Kidney capillary endothelial cell (primary cell): ENCODE measurements around the gene AK1.

ENCODE experiments used
- DNase-seq: peaks from one replicate; pipeline ENCODE4 v3.0.0-alpha.2; 2018; ENCODE audit warnings: low spot score

AK1 gene

DNA sequence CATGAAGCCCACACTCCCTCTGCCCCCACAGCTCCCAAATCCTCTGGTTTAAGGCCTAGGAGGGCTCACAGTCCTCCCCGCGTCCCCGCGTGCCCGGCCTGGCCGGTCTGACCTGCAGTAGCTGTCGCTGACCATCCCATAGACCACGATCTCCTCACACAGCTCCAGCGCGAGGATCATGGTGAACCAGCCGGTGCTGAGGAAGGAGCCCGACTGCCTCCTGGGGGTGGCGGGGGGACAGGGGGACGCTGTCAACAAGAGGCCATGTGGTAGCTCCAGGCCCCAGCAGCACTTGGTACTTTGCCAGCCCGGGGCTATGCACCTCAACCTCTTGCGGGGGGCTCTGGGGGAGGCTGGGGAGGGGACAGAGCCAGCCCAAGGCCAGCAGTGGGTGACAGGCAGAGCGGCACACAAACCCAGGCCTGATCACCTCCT is 32.4 kb upstream of the AK1 start:
- no peak for DNase-seq

DNA sequence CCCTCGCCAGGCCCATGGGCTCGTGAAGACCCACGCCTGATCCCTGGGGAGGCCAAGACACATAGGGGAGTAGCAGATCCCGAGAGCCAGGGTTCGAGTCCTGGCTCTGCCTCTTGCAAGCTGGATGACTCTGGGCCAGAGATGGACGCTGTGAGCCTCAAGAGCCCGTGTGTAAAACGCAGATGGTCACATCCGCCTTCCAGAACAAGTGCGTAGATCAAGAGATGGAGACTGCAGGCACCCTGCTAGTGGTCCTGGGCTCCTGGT is 31.1 kb upstream of the AK1 start:
- DNase-seq = no peak

DNA sequence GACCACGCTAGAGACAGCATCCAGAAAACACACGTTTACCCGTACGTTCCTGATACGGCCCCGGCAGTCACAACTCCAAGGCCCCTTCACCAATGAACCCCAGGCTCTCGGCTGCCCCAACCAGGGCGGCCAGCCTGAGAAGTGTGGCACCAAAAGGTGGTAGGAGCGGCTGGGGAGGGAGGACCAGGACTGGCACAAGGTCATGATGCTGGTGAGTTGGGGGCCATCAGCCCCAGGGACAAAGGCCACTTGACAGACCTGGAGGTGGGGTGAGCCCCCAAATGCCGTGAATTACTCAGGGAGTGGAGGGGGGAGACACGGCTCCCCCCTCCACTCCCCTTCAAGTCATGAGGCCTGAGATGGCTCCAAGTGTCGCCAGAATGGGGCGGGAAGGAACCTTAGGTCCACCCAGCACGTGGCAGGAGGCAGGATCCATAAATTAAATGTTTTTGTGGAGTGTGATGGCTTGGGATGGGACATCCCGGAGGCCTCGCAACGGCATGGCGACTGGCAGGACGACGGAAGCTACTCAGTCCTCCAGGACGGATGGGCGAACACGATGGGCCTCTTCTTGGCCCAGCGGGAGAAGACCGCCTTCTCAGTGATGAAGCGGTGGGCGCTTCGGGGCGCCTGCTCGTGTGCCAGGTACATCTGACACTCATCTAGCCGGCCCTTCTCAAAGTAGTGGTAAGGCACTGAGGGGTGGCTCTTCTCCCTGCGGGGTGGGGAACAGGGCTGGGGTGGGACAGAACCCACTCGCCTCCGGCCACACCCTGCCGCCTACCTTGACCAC is 30.6 kb upstream of the AK1 start:
- DNase-seq = no peak

DNA sequence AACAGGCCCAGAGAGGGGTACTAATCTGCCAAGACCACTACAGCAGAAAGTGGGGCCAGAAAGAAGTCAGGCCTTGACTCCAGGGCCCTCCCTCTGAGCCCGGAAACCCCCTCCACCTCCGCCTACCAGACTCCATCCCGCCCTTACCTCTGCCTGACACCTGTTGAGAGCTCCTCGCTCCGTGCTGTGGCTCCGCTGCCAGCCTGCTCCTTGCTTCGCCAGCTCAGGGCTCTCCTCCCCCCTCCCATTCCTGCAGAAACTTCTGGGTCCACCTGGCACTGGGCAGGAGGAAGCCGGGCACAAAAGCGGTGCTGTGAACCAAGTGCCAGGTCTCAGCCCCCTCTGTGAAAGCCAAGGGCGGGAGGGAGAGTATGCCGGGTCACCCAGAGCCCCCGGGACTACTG is 28.3 kb upstream of the AK1 start:
- DNase-seq = no peak

DNA sequence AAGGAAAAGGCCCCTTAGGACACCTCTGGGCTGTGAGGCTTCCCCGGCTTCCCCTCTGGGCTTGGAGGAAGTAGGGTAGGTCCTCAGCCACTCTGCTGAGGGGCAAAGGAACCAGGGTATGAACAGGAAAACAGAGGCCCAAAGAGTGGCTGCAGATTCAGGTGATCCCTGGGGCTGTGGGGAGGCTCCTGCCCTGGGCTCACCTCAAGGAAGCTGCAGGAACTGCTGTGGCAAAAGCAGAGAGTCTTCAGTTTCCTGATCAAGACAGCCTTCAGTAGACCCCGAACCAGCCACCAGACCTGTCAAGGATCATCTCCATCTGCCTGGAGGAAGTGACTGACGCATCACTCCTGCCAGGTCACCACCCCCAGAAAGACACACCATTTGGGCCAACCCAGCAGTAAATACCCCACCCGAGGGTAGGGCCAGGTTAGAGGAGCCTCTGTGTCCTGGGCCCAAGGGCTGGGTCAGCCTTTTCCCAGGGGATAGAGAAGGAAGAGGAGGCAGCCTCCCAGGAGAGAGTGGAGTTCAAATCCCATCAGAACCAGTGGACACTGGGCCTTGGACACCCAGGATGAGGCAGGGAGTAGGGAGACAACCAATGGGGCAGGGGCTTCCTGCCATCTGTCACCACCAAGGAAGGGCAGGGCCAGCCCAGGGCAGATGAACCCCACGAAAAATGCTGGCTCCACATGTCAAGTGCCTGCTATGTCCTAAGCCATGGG is 27.7 kb upstream of the AK1 start:
- DNase-seq = no peak

DNA sequence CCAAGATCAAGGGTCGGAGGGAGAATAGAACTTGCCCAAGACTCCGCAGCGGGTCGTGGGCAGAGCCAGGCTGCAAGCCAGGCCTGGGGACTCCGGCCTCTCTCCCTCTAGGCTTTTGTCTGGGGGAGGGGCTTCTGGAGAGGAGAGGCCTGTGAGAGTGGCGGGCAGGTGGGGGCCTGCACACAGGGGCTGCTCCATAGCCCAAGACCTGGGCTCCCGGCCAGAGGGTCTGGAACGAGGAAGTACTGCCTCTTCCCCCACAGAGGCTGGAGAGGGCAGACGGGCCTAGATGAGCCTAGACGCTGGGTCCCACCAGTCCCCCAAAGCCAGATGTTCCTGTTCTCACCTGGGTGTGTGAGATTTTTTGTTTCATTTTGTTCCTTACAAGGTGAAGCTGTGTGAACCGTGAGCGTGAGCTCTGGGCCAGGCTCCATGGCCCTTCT is 27.1 kb upstream of the AK1 start:
- no peak for DNase-seq

DNA sequence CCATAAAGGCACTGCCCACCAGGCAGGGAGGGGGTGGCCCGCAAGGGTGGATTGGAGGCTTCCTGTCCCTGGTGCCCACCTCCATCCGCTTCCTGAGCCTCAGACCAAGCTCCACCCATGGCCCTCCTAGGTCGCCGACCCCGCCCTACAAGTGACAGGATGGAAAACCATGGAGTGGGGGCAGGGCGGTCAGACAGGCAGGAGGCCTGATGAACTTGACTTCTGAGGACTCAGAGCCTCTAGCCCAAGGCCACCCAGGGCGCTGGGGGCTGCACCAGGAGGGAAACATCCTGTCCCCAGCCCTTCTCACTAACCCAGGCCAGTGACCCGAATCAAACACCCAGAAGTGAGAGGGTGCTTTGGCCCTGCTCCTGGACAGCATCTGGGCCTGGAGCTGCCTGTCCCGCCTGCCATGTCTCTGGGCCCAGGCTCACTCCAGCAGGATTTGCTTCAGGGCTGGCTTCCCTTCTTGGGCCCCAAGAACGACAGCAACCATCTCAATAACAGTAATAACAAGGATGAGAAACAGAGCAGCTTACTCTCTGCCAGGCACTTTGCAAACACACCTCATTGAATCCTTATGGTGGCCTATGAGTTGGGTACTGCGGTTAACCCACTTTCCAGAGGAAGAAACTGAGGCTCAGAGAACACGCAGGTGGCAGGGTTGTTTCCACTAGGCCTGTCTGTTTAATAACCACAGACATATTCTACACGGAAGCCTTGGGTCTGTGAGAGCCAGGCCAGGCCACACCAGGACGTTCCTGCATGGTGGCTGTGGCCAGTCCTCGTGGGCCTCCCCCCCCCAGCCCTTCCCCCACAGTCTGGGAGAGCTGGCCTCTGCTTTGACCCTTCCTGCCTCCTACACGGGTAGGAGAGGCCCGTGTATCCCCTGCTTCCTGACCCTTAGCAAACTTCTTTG is 26.3 kb upstream of the AK1 start:
- peak; percentile 88 for DNase-seq

DNA sequence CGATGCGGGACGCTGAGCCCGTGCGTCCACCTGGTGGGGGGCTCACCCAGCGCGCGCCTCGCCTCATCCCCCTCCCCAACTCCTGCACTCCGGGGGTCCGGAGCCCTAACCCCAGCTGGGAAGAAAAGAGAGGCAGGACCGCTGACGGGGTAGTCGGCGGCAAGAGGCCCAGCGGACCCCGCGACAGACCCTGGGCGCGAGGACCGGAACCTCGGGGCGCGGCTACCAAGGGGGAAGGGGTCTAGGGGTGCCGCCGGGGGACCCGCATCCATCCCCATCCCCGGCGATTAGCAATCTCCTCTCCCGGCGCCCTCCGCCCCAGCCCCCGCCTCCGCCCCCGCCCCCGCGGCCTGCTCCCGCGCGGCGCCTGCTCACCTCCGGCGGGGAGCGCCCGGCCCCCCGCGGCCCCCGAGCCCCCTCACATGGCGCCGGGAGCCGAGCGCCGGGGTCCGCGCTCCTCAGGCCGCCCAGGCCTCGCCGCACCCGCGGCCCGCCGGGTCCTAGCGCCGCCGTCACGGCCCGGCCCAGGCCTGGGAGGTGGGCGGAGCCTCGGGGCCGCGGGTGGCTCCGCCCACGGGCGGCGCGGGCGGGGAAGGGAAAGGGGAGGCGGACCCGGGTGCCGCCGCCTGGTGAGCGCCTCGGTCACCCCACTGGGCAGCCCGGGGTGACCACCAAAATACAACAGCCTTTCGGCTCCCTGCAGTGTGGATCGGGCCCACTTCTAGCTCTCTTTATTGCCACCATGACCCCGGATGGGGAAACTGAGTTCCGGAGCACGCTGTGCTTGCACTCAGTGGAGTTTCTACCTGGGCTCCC is 21.9 kb upstream of the AK1 start, which contains the start of gene ST6GALNAC6:
Gene ST6GALNAC6, minus strand, starts transcription at position 476 of the 816 bp plus-strand sequence. CDS start 1,622 bp downstream, outside the sequence.
- DNase-seq = no peak

DNA sequence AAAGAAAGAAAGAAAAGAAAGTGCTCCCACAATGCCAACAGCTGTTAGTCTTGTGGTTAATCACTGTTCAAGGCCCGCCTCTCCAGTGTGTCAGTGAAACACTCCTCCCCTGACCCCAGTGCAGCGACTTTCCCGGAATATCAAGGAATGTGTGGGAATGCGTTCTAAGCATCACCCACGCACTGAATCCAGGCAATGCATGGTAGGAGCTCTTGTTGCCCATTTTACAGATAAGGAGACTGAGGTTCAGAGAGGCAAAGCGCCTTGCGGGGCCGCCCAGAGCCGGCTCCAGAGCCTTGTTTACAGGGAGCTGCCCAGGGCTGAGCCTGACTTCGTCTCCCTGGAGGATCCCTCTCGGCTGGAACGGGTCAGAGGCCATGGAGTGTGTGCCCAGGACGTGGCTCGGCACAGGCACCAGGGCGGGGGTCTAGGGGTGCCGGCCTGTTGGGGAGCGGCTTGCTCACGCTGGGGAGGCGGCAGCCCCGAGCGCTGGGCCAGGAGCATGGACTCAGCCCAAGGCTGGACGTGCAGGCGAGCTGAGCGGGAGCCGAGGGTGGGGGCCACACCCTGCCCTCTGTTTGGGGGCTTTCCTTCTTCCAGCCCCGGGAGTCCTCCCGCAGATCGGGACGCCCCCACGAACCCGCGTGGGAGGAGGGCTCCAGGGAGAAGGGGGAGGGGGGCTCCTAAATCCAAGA is 21.1 kb upstream of the AK1 start:
- DNase-seq = no peak

DNA sequence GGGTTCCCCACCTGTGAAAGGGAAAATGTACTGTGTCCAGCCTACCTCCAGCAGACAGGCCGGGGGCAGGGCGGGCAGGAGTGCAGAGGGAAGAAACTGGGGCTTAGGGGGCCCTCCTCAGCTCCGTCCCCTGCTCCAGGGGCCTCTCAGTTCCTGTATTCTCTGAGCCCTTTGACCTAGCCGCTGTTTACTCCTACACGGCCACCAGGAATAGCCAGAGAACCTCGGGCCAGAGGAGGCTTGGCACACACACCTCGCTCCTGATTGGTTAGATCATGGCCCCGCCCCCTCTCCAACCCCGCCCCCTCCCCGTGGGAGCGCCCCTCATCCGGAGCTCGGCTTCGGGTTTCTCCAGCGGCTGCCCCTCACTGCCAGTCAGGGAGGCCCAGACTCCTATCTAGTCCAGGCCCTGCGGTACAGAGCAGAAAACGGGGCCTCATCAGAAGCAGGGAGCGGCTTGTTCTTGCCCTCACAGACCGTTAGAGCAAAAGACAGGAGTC is 19.8 kb upstream of the AK1 start:
- DNase-seq = no peak

DNA sequence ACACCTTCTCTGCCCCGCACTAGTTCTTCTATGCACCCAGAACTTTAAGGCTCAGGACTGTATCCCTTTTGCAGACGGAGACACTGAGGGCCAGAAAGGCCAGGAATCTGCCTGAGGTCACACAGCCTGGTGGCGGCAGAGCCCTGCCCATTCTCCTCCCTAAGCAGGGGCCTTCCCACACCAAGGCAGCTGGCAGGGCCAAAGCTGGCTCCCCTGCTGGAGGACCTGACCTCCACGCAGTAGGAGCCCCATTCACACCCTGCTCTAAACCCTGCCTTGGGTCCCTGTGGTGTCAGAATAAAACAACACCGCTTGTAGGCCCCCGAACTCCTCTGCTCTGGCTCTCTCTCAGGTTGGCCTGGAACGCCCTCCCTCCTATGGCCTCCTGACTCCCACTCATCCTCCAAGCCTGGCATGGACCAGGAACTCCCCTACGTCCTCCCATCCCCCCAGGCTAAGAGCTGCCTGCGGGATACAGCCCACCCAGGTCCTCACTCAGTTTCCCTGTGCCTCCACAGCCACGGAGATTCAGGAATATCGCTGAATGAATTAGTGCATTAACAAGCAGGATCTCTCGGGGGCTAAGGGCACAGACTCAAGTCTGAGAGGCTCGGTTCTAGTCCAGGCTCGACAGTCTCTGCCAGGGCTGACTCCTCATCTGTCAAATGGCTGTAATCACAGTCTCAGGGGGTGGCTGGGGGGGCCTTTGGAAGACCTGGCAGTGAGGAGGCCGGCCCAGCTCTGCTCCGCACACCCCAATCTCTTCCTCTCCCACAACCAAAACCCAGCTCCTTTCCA is 19.1 kb upstream of the AK1 start:
- DNase-seq = no peak

DNA sequence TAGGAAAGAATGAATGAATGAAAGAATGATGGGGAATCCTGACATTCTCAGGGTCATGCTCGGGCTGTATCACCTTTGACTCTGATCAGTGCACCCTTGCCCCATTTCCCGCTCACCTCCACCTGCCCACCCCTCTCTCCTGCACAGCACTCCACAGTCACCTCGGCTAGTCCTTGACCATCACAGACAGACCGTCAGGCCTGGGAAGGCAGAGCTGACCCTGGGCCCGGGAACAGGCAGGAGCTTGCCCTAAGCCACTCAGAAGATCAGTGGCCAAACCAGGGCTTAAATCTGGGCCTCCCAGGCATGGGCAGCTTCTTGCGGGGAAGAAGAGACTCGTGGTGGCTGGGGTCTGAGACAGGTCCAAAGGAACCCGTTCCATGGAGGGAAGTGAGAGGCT is 18.3 kb upstream of the AK1 start:
- no peak for DNase-seq

DNA sequence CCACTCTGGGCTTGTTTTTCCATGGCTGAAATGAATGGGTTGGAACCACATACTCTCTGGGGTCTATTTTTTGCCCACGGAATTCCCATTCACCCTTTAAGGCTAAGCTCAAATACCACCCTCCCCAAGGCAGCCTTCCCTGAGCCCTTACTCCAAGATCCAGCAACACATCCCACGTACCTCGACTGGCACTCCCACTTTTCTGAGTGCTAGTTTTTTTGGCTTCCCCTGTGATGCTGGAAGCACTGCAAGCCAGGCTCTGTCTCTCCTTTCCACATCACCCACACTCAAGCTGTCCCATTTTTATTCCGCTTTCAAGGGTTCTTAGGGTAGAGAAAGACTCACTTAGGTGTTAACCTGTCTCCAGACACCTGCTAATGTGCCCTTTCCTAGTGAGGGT is 15.9 kb upstream of the AK1 start:
- no peak for DNase-seq

DNA sequence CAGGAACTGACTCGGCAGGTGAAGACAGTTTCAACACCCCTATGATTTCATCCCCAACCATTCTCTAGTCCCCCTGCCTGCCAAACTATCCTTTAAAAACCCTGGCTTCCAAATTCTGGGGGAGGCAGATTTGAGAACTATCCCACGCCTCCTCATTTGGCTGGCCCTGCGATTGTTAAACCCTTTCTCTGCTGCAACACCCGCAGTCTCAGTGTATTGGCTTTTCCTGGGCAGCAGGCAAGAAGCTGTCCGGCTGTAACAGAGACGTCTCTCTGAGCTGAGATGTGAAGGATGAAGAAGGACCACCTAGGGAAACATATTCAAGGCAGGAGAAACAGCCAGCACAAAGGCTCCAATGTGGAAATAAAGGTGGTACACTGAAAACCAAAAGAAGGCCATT is 15.4 kb upstream of the AK1 start:
- no peak for DNase-seq

DNA sequence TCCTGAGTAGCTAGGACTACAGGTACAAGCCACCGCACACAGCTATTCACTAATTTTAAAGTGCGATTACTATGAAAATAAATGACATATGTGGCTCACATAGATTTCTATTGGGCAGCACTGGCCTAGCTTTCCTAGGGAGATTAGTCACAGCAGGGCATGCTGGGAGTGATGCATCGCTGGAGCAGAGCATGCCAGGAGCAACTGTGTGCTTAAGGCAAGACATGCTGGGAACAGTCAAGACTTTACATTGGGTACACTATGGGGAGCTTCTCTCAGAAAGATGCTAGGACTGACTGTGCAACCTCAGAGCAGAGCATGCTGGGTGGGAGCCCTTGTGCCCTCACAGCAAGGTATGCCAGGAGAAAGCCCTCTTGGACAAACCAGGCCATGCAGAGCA is 12.6 kb upstream of the AK1 start:
- no peak for DNase-seq

DNA sequence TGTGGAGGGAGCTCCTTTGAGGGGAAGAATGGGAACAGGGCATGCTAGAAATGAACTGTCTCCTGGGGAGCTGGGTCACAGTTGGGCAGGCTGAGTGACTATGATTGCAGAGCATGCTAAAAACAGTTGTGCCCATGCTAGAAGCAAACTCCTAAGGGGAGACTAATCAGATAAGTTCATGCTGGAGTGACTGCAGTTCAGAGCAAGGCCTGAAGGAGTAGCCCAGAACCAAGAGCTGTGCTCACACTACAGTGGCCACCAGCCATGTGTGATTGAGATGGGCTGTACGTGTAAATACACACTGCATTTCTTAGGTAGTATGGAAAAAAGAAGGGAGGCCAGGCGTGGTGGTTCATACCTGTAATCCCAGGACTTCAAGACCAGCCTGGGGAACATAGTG is 10.3 kb upstream of the AK1 start:
- DNase-seq = no peak

DNA sequence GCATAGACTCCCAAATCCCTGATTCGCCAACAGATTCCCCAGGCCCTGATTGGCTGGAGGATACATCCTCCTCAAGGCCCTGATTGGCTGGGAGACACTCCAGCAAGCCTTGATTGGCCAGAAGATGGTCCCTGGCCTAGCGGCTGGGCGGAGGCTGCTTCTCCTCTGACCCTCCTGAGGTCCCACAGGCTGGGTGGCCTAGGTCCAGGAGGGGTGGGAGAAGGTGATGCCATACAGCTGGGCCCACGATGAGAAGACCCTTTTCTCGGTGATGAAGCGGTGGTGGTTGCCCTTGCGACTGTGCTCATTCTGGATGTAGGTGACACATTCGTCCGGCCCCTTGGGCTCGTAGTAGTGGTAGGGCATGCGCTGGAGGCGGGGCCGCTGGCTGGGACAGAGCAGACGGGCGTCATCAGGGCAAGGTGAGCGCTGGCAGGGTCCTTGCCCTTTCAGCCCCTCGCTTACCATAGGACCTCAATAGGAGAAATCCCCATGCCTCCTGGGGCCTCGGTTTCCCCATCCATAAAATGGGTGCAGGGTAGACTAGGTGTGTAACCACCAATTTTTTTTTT is 9.0 kb upstream of the AK1 start:
- DNase-seq = no peak

DNA sequence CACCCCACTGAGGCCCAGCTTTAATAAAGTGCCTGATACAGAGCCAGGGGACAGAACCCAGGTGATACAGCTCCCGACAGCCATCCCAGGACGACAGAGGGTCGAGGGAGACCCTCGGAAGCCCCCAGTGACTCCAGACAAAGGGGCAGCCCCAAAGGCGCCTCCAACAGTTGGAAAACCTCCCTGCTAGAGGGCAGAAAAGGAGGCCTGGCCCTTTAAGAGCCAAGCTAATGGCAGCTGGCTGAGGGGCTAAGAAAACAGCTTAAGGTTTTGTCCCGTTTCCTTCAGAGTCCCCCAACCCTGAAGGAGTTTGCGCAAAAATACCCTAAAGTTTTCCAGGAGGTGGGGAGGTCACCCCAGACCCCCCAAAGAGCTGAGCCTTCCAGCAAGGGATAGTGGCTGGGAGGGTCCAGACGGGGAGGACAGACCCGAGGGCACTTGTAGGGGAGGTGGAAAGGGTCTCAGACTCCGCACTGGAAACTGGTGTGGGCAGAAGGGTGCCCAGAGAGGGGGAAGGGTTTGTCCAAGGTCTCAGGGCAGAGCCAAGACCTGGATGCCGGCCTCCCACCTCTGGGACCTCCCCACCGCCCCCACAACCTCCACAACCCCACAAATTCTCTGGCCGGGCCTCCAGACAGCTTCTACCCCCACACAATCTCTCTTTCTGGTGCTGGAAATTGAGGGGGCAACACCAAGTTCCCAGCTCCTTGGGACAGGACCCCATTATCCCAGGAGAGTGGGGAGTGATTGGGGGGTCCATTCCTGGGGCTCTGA is 8.2 kb upstream of the AK1 start:
- no peak for DNase-seq

DNA sequence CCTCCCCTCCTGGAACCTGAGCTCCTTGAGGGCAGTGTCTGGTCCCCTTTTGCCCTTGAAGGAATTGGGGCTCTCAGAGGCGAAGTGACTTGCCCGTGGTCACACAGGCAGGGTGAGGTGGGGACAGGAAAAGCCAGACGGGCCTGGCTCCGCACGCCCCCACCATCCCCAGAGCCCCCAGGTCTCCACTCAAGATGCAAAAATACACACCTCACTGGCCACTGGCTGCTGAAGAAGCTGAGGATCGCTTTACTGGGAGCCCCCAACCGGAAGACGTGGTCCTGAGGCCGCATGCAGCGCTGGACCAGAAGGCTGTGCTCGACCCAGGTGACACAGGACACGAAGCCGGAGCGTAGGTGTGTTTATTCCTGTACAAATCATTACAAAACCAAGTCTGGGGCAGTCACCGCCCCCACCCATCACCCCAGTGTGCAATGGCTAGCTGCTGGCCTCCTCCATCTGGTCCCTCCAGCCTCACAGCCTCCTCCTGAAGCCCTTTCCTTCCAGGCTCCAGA is 7.6 kb upstream of the AK1 start:
- DNase-seq = no peak
